Right lobe of liver (tissue), 6 donors: ENCODE measurements around the gene CHST13. TPM values are rescaled to one million over a fixed set of nuclear protein-coding genes. Genes with fewer than 3 reads are reported as not detected.

Experiments
- ATAC-seq, 4 donors: fragments of 200-7000 bp; cut with Tn5 transposase; one replicate each; pipeline ENCODE4 v1.9.1; 2020; ENCODE audit warnings: mild to moderate bottlenecking in 4 of 4, moderate library complexity in 4 of 4
- DNase-seq, 3 donors: peaks; one replicate each; pipeline ENCODE4 v3.0.0-alpha.2; 2020
- H3K27ac ChIP-seq, 3 donors: fragments of 200-600 bp; one replicate each; pipeline ENCODE4 v1.8.0; 2022
- H3K27me3 ChIP-seq, 2 donors: fragments of 200-600 bp; one replicate each; pipeline ENCODE4 v1.8.0; 2022
- H3K36me3 ChIP-seq, 4 donors: fragments of 200-600 bp; sonication (generic) in 1 of 4; one replicate each; pipeline versions ENCODE4 v1.5.1 to v1.8.0; 2017 to 2022; ENCODE audit warnings: control low read depth in 1 of 4
- H3K4me1 ChIP-seq, 4 donors: fragments of 200-600 bp; sonication (generic) in 1 of 4; one replicate each; pipeline versions ENCODE4 v1.5.1 to v1.8.0; 2017 to 2022; ENCODE audit warnings: control low read depth in 1 of 4
- H3K4me3 ChIP-seq, 3 donors: fragments of 200-600 bp; one replicate each; pipeline ENCODE4 v1.8.0; 2022
- H3K9me3 ChIP-seq, 4 donors: fragments of 200-600 bp; sonication (generic) in 1 of 4; one replicate each; pipeline versions ENCODE4 v1.5.1 to v1.8.0; 2017 to 2022; ENCODE audit warnings: control low read depth in 1 of 4
- POLR2A ChIP-seq: fragments of 450-650 bp; IDR thresholded peaks from one replicate; pipeline ENCODE4 v1.6.1; 2017; ENCODE audit warnings: antibody characterized with exemption, mild to moderate bottlenecking
- WGBS: methylation state at CpG from one replicate; pipeline ENCODE4 v1.1.6; 2018; ENCODE audit warnings: low coverage, low lambda C conversion rate; ENCODE audit not compliant: insufficient coverage; ENCODE audit errors: missing lambda C conversion rate; 5-methylcytosine and 5-hydroxymethylcytosine counted together
- intact Hi-C, 2 donors: fragments of 100-400 bp; cut with DNase I; formaldehyde crosslinking; loops; one replicate each; pipeline versions ENCODE4 v1.11.2 to v1.14.1; 2022
- total RNA-seq, 6 experiments: library from RNA; depleted of rRNA in 2 of 6; stranded (reverse); fragments of >200 nt in 2 of 6; fragmentation: NEBNext Ultra II Directional in 3 of 6; extraction: Animal tissue kit (Norgen Biotek cat#: 25700) in 3 of 6; gene quantifications; one replicate each; pipeline versions ENCODE4 v1.1.0 to v1.2.4, GENCODE V29; 2016 to 2023
- TF ChIP-seq, protein P1 (sequence below), 4 donors: fragments of 200-600 bp in 3 of 4; fragments of 450-650 bp in 1 of 4; IDR thresholded peaks; one replicate each; pipeline versions ENCODE4 v1.5.1 to v1.8.0; 2016 to 2022; ENCODE audit warnings: antibody characterized with exemption in 4 of 4, mild to moderate bottlenecking in 2 of 4
- donor health status: DM: no; HTN: yes; CAD: no.
- donor health status: DM: no; HTN: no; CAD: no.
- donor health status: DM: no; HTN: no; CAD: no.
- donor health status: DM: no; HTN: yes; CAD: no.
- donor health status: DM: no; HTN: yes; CAD: no.

Gene CHST13
- total RNA-seq, 6 experiments from 2014 or later: 23.5 to 48.9 (median 28.2) TPM

DNA sequence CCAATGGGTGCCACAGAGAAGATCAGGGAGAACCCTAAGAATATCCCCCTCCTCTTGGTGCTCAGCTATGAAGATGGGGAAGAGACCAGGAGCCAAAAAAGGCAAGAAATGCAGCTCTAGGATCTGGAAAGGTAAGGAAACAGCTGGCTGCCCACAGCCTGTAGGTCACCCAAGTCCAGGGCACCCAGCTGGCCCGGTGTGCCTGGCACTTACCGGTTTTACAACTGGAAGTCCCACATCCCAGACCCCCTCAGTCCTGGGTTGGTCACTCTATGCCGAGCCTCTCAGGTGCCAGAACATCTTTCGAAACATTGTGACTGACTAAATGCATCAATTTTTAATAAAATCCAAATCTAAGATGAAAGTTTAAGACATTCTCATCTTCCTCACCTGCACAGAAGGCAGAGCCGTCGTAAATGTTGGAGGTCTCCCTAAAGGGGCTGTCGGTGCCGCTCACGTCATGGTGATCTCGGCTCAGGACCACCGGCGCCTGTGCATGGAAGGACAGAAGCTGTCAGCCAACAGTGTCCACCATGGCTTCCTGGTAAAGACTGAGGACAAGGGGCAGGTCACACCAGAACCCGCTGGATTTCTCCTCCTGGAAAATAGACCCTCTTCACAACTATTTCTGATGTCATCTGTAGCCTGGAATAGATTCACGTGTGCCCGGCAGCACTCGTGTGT, 34.9 kb upstream of the CHST13 start:
- intact Hi-C loops: no loop called here

DNA sequence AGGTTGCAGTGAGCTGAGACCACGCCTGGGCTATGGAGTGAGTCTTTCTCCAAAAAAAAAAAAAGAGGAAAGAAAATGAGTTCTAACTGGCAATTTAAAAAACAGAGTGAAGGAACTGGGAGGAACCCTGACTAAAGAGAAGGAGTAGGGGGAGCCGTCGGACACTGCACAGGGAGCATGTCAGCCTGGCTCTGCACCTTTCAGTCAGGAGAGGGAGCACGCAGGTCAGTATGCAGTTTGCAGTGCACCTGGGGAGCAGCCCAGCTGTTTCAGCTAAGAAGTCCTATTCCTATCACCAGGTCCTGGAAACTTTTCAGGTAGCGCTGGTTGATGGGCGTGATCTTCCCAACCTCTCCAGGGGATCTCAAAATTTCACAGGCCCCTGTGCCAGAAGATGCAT, 33.3 kb upstream of the CHST13 start:
- ATAC-seq (peak in 2 of 4 donors; percentile 20 to 21), DNase-seq (peak in 2 of 3 donors; percentile 16 to 37)
- no peaks in the 10 kb centered on the region for H3K27me3 ChIP-seq
- H3K4me1 ChIP-seq: peaks cover 0 to 20% (median 0%) of the 10 kb centered on the region in 4 donors
- no peak overlapping the region for H3K27ac ChIP-seq
- H3K9me3 ChIP-seq: no peaks in the 10 kb centered on the region
- H3K36me3 ChIP-seq: peaks cover 0 to 27% (median 0%) of the 10 kb centered on the region in 4 donors
- no peak for TF ChIP-seq POLR2A
- TF ChIP-seq, protein P1, sequence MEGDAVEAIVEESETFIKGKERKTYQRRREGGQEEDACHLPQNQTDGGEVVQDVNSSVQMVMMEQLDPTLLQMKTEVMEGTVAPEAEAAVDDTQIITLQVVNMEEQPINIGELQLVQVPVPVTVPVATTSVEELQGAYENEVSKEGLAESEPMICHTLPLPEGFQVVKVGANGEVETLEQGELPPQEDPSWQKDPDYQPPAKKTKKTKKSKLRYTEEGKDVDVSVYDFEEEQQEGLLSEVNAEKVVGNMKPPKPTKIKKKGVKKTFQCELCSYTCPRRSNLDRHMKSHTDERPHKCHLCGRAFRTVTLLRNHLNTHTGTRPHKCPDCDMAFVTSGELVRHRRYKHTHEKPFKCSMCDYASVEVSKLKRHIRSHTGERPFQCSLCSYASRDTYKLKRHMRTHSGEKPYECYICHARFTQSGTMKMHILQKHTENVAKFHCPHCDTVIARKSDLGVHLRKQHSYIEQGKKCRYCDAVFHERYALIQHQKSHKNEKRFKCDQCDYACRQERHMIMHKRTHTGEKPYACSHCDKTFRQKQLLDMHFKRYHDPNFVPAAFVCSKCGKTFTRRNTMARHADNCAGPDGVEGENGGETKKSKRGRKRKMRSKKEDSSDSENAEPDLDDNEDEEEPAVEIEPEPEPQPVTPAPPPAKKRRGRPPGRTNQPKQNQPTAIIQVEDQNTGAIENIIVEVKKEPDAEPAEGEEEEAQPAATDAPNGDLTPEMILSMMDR (IDR thresholded peaks at IDR 0.05): peak in 1 of 4 donors; percentile 6
- WGBS: 75% methylated on average over 4 of the region's 6 CpGs
- intact Hi-C loops: no loop called here
- H3K4me3 ChIP-seq: no peak overlapping the region

More for the DNA sequence above, 34.9 kb upstream of the CHST13 start:
- no peak overlapping the region for H3K27ac ChIP-seq
- 96% methylated on average over 5 of the region's 16 CpGs for WGBS
- no peaks in the 10 kb centered on the region for H3K27me3 ChIP-seq
- DNase-seq (peak in 1 of 3 donors; percentile 31), ATAC-seq (no peak)
- peaks cover 0 to 25% (median 0%) of the 10 kb centered on the region in 4 donors for H3K36me3 ChIP-seq
- H3K9me3 ChIP-seq: no peaks in the 10 kb centered on the region
- no peak for TF ChIP-seq POLR2A
- TF ChIP-seq, protein P1 (IDR thresholded peaks at IDR 0.05): no peak
- no peak overlapping the region for H3K4me3 ChIP-seq
- peaks cover 0 to 28% (median 0%) of the 10 kb centered on the region in 4 donors for H3K4me1 ChIP-seq

DNA sequence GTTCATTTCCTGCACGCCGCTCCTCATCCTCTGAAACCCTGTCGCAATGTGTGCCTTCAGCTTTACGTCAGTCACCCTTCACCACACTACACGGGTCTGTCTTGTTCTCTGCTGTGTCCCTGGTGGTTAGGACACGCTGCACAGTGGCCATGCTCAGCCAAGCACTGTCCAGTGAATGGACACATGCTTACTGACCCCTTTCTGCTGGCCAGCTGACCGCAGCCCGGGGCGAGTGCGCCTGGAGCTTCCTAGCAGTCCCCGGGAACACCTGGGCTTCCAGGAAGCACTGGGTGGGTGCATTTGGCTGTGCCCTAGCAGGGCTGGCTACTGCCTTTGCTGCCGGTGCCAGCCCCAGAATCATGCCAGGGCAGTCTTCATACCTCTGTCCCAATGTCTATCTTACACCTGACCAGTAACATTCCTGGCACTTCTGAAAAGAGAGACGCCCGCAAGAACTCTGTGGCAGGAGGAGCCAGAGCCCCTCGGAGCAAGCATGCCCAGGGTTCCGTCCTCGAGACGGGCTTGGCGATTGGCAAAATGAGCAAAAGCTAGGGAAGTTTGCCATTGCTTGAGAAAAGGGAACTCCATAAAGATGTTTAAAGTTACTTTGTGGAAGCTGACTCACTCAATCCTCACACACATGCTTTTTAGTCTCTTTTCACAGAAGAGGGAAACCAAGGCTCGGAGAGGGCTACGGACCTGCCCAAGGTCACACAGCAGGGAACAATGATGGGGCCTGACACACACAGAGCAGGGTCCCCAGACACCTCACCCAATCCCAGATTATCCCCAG, 32.5 kb upstream of the CHST13 start:
- no peaks in the 10 kb centered on the region for H3K27me3 ChIP-seq
- intact Hi-C loops: no loop called here
- TF ChIP-seq, protein P1 (IDR thresholded peaks at IDR 0.05): no peak
- no peak for TF ChIP-seq POLR2A
- peaks cover 0 to 27% (median 0%) of the 10 kb centered on the region in 4 donors for H3K36me3 ChIP-seq
- no peak overlapping the region for H3K27ac ChIP-seq
- no peaks in the 10 kb centered on the region for H3K9me3 ChIP-seq
- no peak overlapping the region for H3K4me3 ChIP-seq
- 79% methylated on average over 12 of the region's 21 CpGs for WGBS
- H3K4me1 ChIP-seq: peaks cover 0 to 15% (median 0%) of the 10 kb centered on the region in 4 donors
- peak; percentile 56 to 77 (median 71) for DNase-seq
- ATAC-seq: peak; percentile 54 to 74 (median 70)

DNA sequence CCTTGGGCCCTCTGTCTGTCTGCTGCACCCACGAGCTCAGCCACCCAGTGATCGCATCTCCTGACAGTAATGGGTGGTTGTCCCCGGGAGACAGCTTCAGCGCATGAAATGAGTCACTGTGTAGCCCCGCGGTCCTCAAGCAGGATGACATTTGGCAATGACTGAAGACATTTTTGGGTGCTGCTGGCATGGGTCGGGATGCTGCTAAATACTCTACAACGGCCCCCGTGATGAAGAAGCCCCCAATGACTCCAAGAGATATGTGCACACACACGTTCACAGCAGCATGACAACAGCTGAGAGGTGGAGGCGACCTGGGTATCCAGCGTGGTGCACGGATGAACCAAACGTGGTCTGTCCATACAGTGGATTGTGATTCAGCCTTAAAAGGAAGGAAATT, 30.9 kb upstream of the CHST13 start:
- TF ChIP-seq, protein P1 (IDR thresholded peaks at IDR 0.05): no peak
- TF ChIP-seq POLR2A: no peak
- Histone ChIP-seq H3K27ac (no peak overlapping the region), H3K4me3 (no peak overlapping the region), H3K36me3 (peaks cover 0 to 23% (median 0%) of the 10 kb centered on the region in 4 donors), H3K9me3 (no peaks in the 10 kb centered on the region), H3K27me3 (no peaks in the 10 kb centered on the region), H3K4me1 (peaks cover 0 to 7% (median 0%) of the 10 kb centered on the region in 4 donors)
- WGBS: 65% methylated on average over 6 of the region's 14 CpGs
- ATAC-seq: no peak
- DNase-seq: peak in 2 of 3 donors; percentile 8 to 39
- intact Hi-C loops: no loop called here
